ENCODE results near the gene FGF14. TPM values are rescaled to one million over a fixed set of nuclear protein-coding genes. Genes with fewer than 3 reads are reported as not detected.

The FGF14 gene
- total RNA-seq, 1 experiment from 2014 or later, result not detected

GRCh38 chr13:101919541-101920181 is 482.2 kb downstream of the FGF14 start:
- H3F3A ChIP-seq (ENCODE audit: low read length, unreplicated experiment), result no peaks in the 10 kb centered on the region
- H3K4me1 ChIP-seq (ENCODE audit: insufficient read depth, low read length), result no peaks in the 10 kb centered on the region
- no peak for TF ChIP-seq EZH2 (IDR thresholded peaks at IDR 0.05; ENCODE audit: low read length, unreplicated experiment)
- TF ChIP-seq, protein P1, sequence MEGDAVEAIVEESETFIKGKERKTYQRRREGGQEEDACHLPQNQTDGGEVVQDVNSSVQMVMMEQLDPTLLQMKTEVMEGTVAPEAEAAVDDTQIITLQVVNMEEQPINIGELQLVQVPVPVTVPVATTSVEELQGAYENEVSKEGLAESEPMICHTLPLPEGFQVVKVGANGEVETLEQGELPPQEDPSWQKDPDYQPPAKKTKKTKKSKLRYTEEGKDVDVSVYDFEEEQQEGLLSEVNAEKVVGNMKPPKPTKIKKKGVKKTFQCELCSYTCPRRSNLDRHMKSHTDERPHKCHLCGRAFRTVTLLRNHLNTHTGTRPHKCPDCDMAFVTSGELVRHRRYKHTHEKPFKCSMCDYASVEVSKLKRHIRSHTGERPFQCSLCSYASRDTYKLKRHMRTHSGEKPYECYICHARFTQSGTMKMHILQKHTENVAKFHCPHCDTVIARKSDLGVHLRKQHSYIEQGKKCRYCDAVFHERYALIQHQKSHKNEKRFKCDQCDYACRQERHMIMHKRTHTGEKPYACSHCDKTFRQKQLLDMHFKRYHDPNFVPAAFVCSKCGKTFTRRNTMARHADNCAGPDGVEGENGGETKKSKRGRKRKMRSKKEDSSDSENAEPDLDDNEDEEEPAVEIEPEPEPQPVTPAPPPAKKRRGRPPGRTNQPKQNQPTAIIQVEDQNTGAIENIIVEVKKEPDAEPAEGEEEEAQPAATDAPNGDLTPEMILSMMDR (conservative IDR thresholded peaks at IDR 0.05; ENCODE audit: low read depth, low read length), result 0 out of 2 replicates have a peak, but pooled peaks have one; percentile 10
- TF ChIP-seq EZH2phosphoT487 (IDR thresholded peaks at IDR 0.05; ENCODE audit: borderline replicate concordance, low read length), result no peak
- POLR2A ChIA-PET (ENCODE audit: unreplicated experiment), result no interaction called here
- H2AFZ ChIP-seq (ENCODE audit: low read length), result no peak overlapping the region
- H3K9ac ChIP-seq (ENCODE audit: low read length), result no peak overlapping the region
- H3K9me3 ChIP-seq (ENCODE audit: low read length), result no peaks in the 10 kb centered on the region
- intact Hi-C loops (cut with micrococcal nuclease), result loop anchor here (1.0 kb wide), 1 partner anchor 133 kb away; no protein-coding TSS in a partner anchor
- CTCF ChIA-PET, result no interaction called here
- no peak overlapping the region for H3K27ac ChIP-seq (ENCODE audit: low read length)
- no peak overlapping the region for H3K4me3 ChIP-seq (ENCODE audit: low read length)
- no peak overlapping the region for H3K4me2 ChIP-seq (ENCODE audit: low read length)
- no peaks in the 10 kb centered on the region for H3K79me2 ChIP-seq (ENCODE audit: low read length)
- no peak for ATAC-seq
- BruUV-seq (replicated peaks), result no TSS peak
- no peaks in the 10 kb centered on the region for H4K20me1 ChIP-seq (ENCODE audit: low read length)
- peaks cover 81% of the 10 kb centered on the region for H3K27me3 ChIP-seq (ENCODE audit: low read length)
- H3K9me2 ChIP-seq (replicated peaks; ENCODE audit: low read length), result no peaks in the 10 kb centered on the region
- no peak for DNase-seq
- no peaks in the 10 kb centered on the region for H3K36me3 ChIP-seq (ENCODE audit: low read depth, low read length)

- DNase-seq (no peak), ATAC-seq (peak; percentile 49; the same call in 1 of the 2 replicates)
- Histone ChIP-seq H3K4me2 (ENCODE audit: low read length) (no peak overlapping the region), H3K4me1 (ENCODE audit: insufficient read depth, low read length) (no peaks in the 10 kb centered on the region), H3K4me3 (ENCODE audit: low read length) (no peak overlapping the region), H3K79me2 (ENCODE audit: low read length) (no peaks in the 10 kb centered on the region), H3K27ac (ENCODE audit: low read length) (no peak overlapping the region), H4K20me1 (ENCODE audit: low read length) (no peaks in the 10 kb centered on the region), H3K9me3 (ENCODE audit: low read length) (no peaks in the 10 kb centered on the region), H2AFZ (ENCODE audit: low read length) (no peak overlapping the region), H3K9me2 (replicated peaks; ENCODE audit: low read length) (no peaks in the 10 kb centered on the region), H3F3A (ENCODE audit: low read length, unreplicated experiment) (no peaks in the 10 kb centered on the region), H3K27me3 (ENCODE audit: low read length) (peaks cover 71% of the 10 kb centered on the region), H3K36me3 (ENCODE audit: low read depth, low read length) (no peaks in the 10 kb centered on the region), H3K9ac (ENCODE audit: low read length) (no peak overlapping the region)
- CTCF ChIA-PET, result no interaction called here
- intact Hi-C loops (cut with micrococcal nuclease), result no loop called here
- no peak for TF ChIP-seq EZH2phosphoT487 (IDR thresholded peaks at IDR 0.05; ENCODE audit: borderline replicate concordance, low read length)
- no peak for TF ChIP-seq EZH2 (IDR thresholded peaks at IDR 0.05; ENCODE audit: low read length, unreplicated experiment)
- TF ChIP-seq, protein P1 (conservative IDR thresholded peaks at IDR 0.05; ENCODE audit: low read depth, low read length), result no peak
- no TSS peak for BruUV-seq (replicated peaks)
- POLR2A ChIA-PET (ENCODE audit: unreplicated experiment), result no interaction called here
Observed at GRCh38 chr13:101917833-101918661, 483.8 kb downstream of the FGF14 start.

- ATAC-seq (no peak), DNase-seq (no peak)
- no peak overlapping the region for H3K9ac ChIP-seq (ENCODE audit: low read length)
- H3K4me3 ChIP-seq (ENCODE audit: low read length), result no peak overlapping the region
- POLR2A ChIA-PET (ENCODE audit: unreplicated experiment), result no interaction called here
- H3K79me2 ChIP-seq (ENCODE audit: low read length), result no peaks in the 10 kb centered on the region
- H3K4me2 ChIP-seq (ENCODE audit: low read length), result no peak overlapping the region
- H3K4me1 ChIP-seq (ENCODE audit: insufficient read depth, low read length), result no peaks in the 10 kb centered on the region
- intact Hi-C loops (cut with micrococcal nuclease), result no loop called here
- peaks cover 69% of the 10 kb centered on the region for H3K27me3 ChIP-seq (ENCODE audit: low read length)
- H3K36me3 ChIP-seq (ENCODE audit: low read depth, low read length), result no peaks in the 10 kb centered on the region
- H3F3A ChIP-seq (ENCODE audit: low read length, unreplicated experiment), result no peaks in the 10 kb centered on the region
- H3K9me3 ChIP-seq (ENCODE audit: low read length), result no peaks in the 10 kb centered on the region
- BruUV-seq (replicated peaks), result no TSS peak
- no peaks in the 10 kb centered on the region for H3K9me2 ChIP-seq (replicated peaks; ENCODE audit: low read length)
- TF ChIP-seq EZH2 (IDR thresholded peaks at IDR 0.05; ENCODE audit: low read length, unreplicated experiment), result no peak
- no peak for TF ChIP-seq EZH2phosphoT487 (IDR thresholded peaks at IDR 0.05; ENCODE audit: borderline replicate concordance, low read length)
- TF ChIP-seq, protein P1 (conservative IDR thresholded peaks at IDR 0.05; ENCODE audit: low read depth, low read length), result no peak
- no peak overlapping the region for H3K27ac ChIP-seq (ENCODE audit: low read length)
- H4K20me1 ChIP-seq (ENCODE audit: low read length), result no peaks in the 10 kb centered on the region
- no peak overlapping the region for H2AFZ ChIP-seq (ENCODE audit: low read length)
- CTCF ChIA-PET, result no interaction called here
Observed at GRCh38 chr13:101917475-101917810, 484.4 kb downstream of the FGF14 start.

Data from PC-3 (cell line).